ENCODE measurements around the gene TBC1D5.

DNA sequence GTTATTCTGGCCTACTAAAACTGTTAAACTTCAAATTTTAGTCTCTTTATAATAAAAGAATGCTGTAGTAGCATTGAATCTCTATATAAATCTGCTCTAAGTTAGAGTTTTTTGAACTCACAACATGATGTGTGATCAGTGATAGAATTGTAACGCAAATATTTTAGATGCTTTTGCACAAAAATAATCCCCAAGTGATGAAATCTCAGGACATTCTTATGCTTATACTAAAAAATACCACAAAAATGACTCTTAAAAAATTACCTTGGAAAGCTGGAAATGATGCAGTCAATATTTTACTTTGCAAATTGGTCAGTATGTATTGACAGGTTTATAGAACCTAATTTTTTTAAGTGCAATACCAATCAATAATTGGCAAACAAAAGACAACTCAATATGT, 375.3 kb downstream of the TBC1D5 start:
- TF ChIP-seq, protein P1, sequence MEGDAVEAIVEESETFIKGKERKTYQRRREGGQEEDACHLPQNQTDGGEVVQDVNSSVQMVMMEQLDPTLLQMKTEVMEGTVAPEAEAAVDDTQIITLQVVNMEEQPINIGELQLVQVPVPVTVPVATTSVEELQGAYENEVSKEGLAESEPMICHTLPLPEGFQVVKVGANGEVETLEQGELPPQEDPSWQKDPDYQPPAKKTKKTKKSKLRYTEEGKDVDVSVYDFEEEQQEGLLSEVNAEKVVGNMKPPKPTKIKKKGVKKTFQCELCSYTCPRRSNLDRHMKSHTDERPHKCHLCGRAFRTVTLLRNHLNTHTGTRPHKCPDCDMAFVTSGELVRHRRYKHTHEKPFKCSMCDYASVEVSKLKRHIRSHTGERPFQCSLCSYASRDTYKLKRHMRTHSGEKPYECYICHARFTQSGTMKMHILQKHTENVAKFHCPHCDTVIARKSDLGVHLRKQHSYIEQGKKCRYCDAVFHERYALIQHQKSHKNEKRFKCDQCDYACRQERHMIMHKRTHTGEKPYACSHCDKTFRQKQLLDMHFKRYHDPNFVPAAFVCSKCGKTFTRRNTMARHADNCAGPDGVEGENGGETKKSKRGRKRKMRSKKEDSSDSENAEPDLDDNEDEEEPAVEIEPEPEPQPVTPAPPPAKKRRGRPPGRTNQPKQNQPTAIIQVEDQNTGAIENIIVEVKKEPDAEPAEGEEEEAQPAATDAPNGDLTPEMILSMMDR (IDR thresholded peaks at IDR 0.05) = no peak
- TF ChIP-seq NR2C2 (CRISPR knock-in tag; IDR thresholded peaks at IDR 0.05) (no peak), ETV6 (CRISPR knock-in tag; IDR thresholded peaks at IDR 0.05) (no peak), IRF2 (CRISPR knock-in tag; IDR thresholded peaks at IDR 0.05; ENCODE audit: borderline replicate concordance, low read depth) (no peak), GRHL2 (CRISPR knock-in tag; IDR thresholded peaks at IDR 0.05; ENCODE audit: insufficient replicate concordance, severe bottlenecking) (no peak), OVOL2 (CRISPR knock-in tag; IDR thresholded peaks at IDR 0.05; ENCODE audit: borderline replicate concordance) (no peak)
- TF ChIP-seq, protein P2, sequence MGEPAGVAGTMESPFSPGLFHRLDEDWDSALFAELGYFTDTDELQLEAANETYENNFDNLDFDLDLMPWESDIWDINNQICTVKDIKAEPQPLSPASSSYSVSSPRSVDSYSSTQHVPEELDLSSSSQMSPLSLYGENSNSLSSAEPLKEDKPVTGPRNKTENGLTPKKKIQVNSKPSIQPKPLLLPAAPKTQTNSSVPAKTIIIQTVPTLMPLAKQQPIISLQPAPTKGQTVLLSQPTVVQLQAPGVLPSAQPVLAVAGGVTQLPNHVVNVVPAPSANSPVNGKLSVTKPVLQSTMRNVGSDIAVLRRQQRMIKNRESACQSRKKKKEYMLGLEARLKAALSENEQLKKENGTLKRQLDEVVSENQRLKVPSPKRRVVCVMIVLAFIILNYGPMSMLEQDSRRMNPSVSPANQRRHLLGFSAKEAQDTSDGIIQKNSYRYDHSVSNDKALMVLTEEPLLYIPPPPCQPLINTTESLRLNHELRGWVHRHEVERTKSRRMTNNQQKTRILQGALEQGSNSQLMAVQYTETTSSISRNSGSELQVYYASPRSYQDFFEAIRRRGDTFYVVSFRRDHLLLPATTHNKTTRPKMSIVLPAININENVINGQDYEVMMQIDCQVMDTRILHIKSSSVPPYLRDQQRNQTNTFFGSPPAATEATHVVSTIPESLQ (CRISPR knock-in tag; IDR thresholded peaks at IDR 0.05) = no peak
- TF ChIP-seq, protein P3, sequence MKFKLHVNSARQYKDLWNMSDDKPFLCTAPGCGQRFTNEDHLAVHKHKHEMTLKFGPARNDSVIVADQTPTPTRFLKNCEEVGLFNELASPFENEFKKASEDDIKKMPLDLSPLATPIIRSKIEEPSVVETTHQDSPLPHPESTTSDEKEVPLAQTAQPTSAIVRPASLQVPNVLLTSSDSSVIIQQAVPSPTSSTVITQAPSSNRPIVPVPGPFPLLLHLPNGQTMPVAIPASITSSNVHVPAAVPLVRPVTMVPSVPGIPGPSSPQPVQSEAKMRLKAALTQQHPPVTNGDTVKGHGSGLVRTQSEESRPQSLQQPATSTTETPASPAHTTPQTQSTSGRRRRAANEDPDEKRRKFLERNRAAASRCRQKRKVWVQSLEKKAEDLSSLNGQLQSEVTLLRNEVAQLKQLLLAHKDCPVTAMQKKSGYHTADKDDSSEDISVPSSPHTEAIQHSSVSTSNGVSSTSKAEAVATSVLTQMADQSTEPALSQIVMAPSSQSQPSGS (CRISPR knock-in tag; IDR thresholded peaks at IDR 0.05; ENCODE audit: borderline replicate concordance, low read depth) = no peak
- TF ChIP-seq, protein P4, sequence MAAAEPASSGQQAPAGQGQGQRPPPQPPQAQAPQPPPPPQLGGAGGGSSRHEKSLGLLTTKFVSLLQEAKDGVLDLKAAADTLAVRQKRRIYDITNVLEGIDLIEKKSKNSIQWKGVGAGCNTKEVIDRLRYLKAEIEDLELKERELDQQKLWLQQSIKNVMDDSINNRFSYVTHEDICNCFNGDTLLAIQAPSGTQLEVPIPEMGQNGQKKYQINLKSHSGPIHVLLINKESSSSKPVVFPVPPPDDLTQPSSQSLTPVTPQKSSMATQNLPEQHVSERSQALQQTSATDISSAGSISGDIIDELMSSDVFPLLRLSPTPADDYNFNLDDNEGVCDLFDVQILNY (CRISPR knock-in tag; IDR thresholded peaks at IDR 0.05) = no peak

Measured in WTC11 (cell line).